GM12874 (cell line): Measurements from ENCODE around the gene CEP41.

ENCODE experiments used
- CTCF ChIP-seq: IDR thresholded peaks from 2 replicates; pipeline ENCODE4 v1.5.1; 2011; ENCODE audit warnings: low read depth, mild to moderate bottlenecking, control low read depth, low read length, moderate library complexity; ENCODE audit not compliant: insufficient read depth

Gene CEP41

DNA sequence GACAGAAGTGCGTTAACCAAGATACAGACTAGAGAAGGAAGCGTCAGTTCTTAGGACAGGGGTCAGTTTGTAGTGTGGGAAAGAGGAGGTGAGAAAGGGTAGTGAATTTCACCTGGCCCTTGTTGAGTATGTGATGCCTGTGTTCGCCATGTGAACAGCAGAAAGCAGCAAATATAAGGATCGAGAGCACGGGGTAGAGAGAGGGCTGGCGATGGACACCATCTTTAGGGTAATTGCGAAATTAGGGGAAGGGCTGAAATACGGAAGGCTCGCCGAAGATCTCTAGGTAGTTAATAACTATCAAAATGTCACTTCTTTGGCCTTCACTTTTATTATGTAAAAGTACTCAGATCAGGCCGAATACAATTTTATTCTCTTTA lies 44.9 kb upstream of the CEP41 start:
- no peak for TF ChIP-seq CTCF

DNA sequence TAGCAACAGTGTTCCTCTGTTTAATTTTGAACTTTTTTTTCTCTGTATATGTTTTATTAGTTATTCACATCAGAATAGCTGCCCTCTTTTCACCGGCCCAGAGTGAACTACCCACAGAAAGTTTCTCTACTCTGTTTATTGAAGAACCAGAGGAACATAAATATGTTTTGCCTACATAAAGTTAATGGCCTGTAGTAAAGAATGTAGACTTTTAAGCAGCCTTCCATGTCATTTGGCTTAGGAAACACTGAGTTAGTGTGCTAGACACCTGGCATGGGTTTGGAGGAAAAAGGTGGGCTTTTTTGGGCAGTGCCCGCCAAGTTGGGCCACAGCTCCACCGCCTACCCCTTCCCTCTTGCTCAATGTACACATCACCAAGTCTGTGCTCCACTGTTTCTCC lies 42.2 kb upstream of the CEP41 start:
- TF ChIP-seq CTCF: no peak

DNA sequence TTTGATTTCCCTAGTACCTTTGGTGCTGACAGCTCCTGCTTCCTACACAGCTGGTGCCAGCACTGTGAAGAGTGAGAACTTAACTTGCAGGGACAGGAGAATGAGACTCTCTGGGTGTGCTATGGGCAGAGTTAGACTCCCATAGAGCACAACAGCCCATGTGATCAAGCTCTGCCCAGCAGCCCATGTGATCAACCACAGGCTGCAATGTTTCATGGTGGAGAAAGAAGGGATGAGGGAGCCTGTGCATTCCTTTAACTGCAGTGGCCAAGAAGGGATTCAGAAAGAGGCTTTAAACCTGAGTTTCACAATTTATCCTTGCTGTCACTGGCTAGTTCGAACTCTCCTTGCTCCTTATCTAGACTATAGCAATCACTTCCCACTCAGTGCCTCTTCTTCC lies 41.1 kb upstream of the CEP41 start:
- TF ChIP-seq CTCF: no peak

DNA sequence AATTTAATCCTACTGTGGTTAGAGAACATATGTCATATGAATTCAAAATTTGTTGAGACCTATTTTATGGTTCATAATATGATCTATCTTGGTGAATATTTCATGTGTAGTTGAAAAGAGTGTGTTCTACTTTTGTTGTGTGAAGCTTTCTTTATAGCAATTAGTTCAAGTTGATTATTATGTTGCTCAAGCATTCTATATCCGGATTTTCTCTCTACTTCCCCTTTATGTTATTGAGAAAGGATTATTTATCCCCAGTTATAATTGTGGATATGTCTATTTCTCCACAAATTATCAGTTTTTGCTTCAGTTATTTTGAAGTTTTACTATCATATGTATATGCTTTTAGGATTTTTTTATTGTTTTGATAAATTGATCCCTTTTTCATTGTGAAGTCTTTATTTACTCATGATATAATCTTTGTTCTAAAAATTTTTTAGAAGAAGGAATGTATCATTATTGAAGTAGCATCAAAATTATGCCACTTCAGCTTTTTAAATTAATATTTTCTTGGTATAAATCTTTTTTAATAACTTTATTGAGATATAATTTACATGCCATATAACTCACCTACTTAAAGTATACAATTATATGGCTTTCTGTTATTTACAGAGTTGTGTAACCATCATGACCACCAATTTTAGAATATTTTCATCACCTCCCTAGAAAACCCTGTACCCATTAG lies 39.0 kb upstream of the CEP41 start:
- no peak for TF ChIP-seq CTCF

- no peak for TF ChIP-seq CTCF
Measured at GRCh38 chr7:130478991-130479390, 38.2 kb upstream of the CEP41 start.

GRCh38 chr7:130476297-130477150 lies 35.7 kb upstream of the CEP41 start:
- TF ChIP-seq CTCF: no peak

- TF ChIP-seq CTCF: no peak
Measured at GRCh38 chr7:130475776-130476175, 35.0 kb upstream of the CEP41 start.
